Natural killer cell (primary cell): ENCODE results near the gene SMIM41. TPM values are rescaled to one million over a fixed set of nuclear protein-coding genes. Genes with fewer than 3 reads are reported as not detected.

ENCODE experiments used
- ATAC-seq, 3 donors: fragments of 150-1000 bp in 2 of 3; fragments of 200-7000 bp in 1 of 3; cut with Tn5 transposase; 1 replicate in 1 of 3; 2 replicates in 2 of 3; pipeline ENCODE4 v1.10.0; 2021; ENCODE audit warnings: mild to moderate bottlenecking in 2 of 3, moderate library complexity in 2 of 3
- DNase-seq, 2 donors: peaks; one replicate each; pipeline versions ENCODE4 v3.0.0 to v3.0.0-alpha.2; 2013 to 2021; ENCODE audit warnings: mixed read lengths in 1 of 2
- H3K27ac ChIP-seq: one replicate; pipeline ENCODE4 v1.5.1; 2013; ENCODE audit warnings: mild to moderate bottlenecking, low read length
- H3K27me3 ChIP-seq: one replicate; pipeline ENCODE4 v1.6.1; 2013; ENCODE audit warnings: low read length; ENCODE audit not compliant: control insufficient read depth, insufficient read depth
- H3K36me3 ChIP-seq: one replicate; pipeline ENCODE4 v1.6.1; 2013; ENCODE audit warnings: low read length; ENCODE audit not compliant: control insufficient read depth, insufficient read depth
- H3K4me1 ChIP-seq: one replicate; pipeline ENCODE4 v1.6.1; 2013; ENCODE audit warnings: low read length; ENCODE audit not compliant: control insufficient read depth, insufficient read depth
- H3K4me3 ChIP-seq: one replicate; pipeline ENCODE4 v1.5.1; 2013; ENCODE audit warnings: low read length
- H3K9me3 ChIP-seq: one replicate; pipeline ENCODE4 v1.6.1; 2013; ENCODE audit warnings: low read length; ENCODE audit not compliant: control insufficient read depth, insufficient read depth
- H3K27ac Mint-ChIP-seq, 2 donors: one replicate each; pipeline ENCODE4 v1.8.0; 2022; ENCODE audit warnings: mild to moderate bottlenecking in 2 of 2, mixed read lengths in 2 of 2, moderate library complexity in 1 of 2
- H3K27me3 Mint-ChIP-seq, 2 donors: one replicate each; pipeline ENCODE4 v1.8.0; 2022; ENCODE audit warnings: low read depth in 2 of 2, mixed read lengths in 2 of 2
- H3K36me3 Mint-ChIP-seq: one replicate; pipeline ENCODE4 v1.8.0; 2022; ENCODE audit warnings: mixed read lengths
- H3K4me1 Mint-ChIP-seq, 2 donors: one replicate each; pipeline ENCODE4 v1.8.0; 2022; ENCODE audit warnings: mixed read lengths in 2 of 2
- H3K4me3 Mint-ChIP-seq: one replicate; pipeline ENCODE4 v1.8.0; 2022; ENCODE audit warnings: mild to moderate bottlenecking, moderate library complexity, mixed read lengths
- H3K9me3 Mint-ChIP-seq, 2 donors: one replicate each; pipeline ENCODE4 v1.8.0; 2022; ENCODE audit warnings: mixed read lengths in 2 of 2
- CTCF ChIP-seq: fragments of 200-600 bp; IDR thresholded peaks from one replicate; pipeline ENCODE4 v1.8.0; 2022; ENCODE audit warnings: antibody characterized with exemption
- WGBS: methylation state at CpG from one replicate; pipeline ENCODE4 v1.1.7; 2013; ENCODE audit warnings: missing lambda C conversion rate; ENCODE audit not compliant: insufficient coverage; 5-methylcytosine and 5-hydroxymethylcytosine counted together
- intact Hi-C: fragments of 100-400 bp; cut with micrococcal nuclease; formaldehyde crosslinking; loops from one replicate; pipeline ENCODE4 v1.14.2; 2022
- total RNA-seq, 4 donors: library from RNA; stranded (reverse); fragments of 120-200 nt in 1 of 4; gene quantifications; one replicate each; pipeline versions ENCODE4 v1.2.3 to v1.2.4, GENCODE V29; 2013 to 2022

Gene SMIM41
- total RNA-seq, 3 donors from 2014 or later (not counting 1 experiment from before 2014, with no cell fraction given) = not detected

- peaks cover 11 to 20% of the 10 kb centered on the region in 2 donors for H3K27me3 Mint-ChIP-seq
- no peak for ATAC-seq
- peaks cover 6% of the 10 kb centered on the region for H3K36me3 Mint-ChIP-seq
- TF ChIP-seq CTCF = no peak
- Histone ChIP-seq H3K27ac (no peak overlapping the region), H3K36me3 (peaks cover 12% of the 10 kb centered on the region), H3K4me3 (no peak overlapping the region), H3K27me3 (no peaks in the 10 kb centered on the region), H3K4me1 (peaks cover 22% of the 10 kb centered on the region), H3K9me3 (no peaks in the 10 kb centered on the region)
- no peak overlapping the region for H3K27ac Mint-ChIP-seq
- intact Hi-C loops = no loop called here
- no peaks in the 10 kb centered on the region for H3K9me3 Mint-ChIP-seq
- no peak for DNase-seq
- WGBS = 87% methylated on average over 4 of the region's 4 CpGs
- no peak overlapping the region for H3K4me3 Mint-ChIP-seq
- peaks cover 0 to 13% of the 10 kb centered on the region in 2 donors for H3K4me1 Mint-ChIP-seq
Measured at GRCh38 chr12:52082669-52082987, 3.1 kb downstream of the SMIM41 start.

- no peak overlapping the region for H3K27ac ChIP-seq
- Mint-ChIP-seq H3K4me3 (no peak overlapping the region), H3K27me3 (peaks cover 16 to 25% of the 10 kb centered on the region in 2 donors), H3K27ac (no peak overlapping the region), H3K4me1 (peaks cover 0 to 13% of the 10 kb centered on the region in 2 donors), H3K36me3 (peaks cover under 1% of the 10 kb centered on the region), H3K9me3 (no peaks in the 10 kb centered on the region)
- peak; percentile 95 for TF ChIP-seq CTCF
- DNase-seq (peak; percentile 66 to 84), ATAC-seq (peak; percentile 76 to 97 (median 90))
- H3K36me3 ChIP-seq = peaks cover 7% of the 10 kb centered on the region
- H3K9me3 ChIP-seq = no peaks in the 10 kb centered on the region
- intact Hi-C loops = loop anchor here (1.0 kb wide), 2 partner anchors 58 to 90 kb away; no protein-coding TSS in a partner anchor
- 45% methylated on average over 11 of the region's 11 CpGs for WGBS
- peaks cover 22% of the 10 kb centered on the region for H3K4me1 ChIP-seq
- H3K4me3 ChIP-seq = no peak overlapping the region
- no peaks in the 10 kb centered on the region for H3K27me3 ChIP-seq
Measured at GRCh38 chr12:52082988-52083637, 3.6 kb downstream of the SMIM41 start.

GRCh38 chr12:52083638-52083996, 4.1 kb downstream of the SMIM41 start:
- Histone ChIP-seq H3K27ac (no peak overlapping the region), H3K27me3 (no peaks in the 10 kb centered on the region), H3K36me3 (peaks cover 3% of the 10 kb centered on the region), H3K9me3 (no peaks in the 10 kb centered on the region), H3K4me1 (peaks cover 22% of the 10 kb centered on the region), H3K4me3 (no peak overlapping the region)
- H3K4me3 Mint-ChIP-seq = no peak overlapping the region
- no peaks in the 10 kb centered on the region for H3K36me3 Mint-ChIP-seq
- DNase-seq (no peak), ATAC-seq (no peak)
- intact Hi-C loops = loop anchor here (1.0 kb wide), 2 partner anchors 58 to 90 kb away; no protein-coding TSS in a partner anchor
- peaks cover 0 to 13% of the 10 kb centered on the region in 2 donors for H3K4me1 Mint-ChIP-seq
- TF ChIP-seq CTCF = no peak
- WGBS = no CpG with 5 or more reads among the region's 2 CpGs
- no peak overlapping the region for H3K27ac Mint-ChIP-seq
- no peaks in the 10 kb centered on the region for H3K9me3 Mint-ChIP-seq
- peaks cover 18 to 25% of the 10 kb centered on the region in 2 donors for H3K27me3 Mint-ChIP-seq
